Kidney (tissue), 14 donors: ENCODE results near the gene IRF1. TPM values are rescaled to one million over a fixed set of nuclear protein-coding genes. Genes with fewer than 3 reads are reported as not detected.

Experiments
- DNase-seq, 5 donors: peaks; one replicate each; pipeline ENCODE4 v3.0.0-alpha.2; 2013 to 2020
- FAIRE-seq: peaks from 2 replicates; lab custom pipeline; 2012; peaks lifted over from hg19 to GRCh38; lab: Jason Lieb, UNC
- H3K27ac ChIP-seq, 2 donors: one replicate each; pipeline ENCODE4 v1.7.0; 2013; ENCODE audit warnings: low read depth in 2 of 2, low read length in 2 of 2, inconsistent platforms in 1 of 2
- H3K27me3 ChIP-seq: one replicate; pipeline ENCODE4 v1.7.1; 2013; ENCODE audit warnings: low read length, inconsistent platforms; ENCODE audit not compliant: control insufficient read depth, insufficient read depth
- H3K36me3 ChIP-seq, 3 donors: one replicate each; pipeline versions ENCODE4 v1.7.0 to v1.7.1; 2013; ENCODE audit warnings: low read length in 3 of 3, control low read depth in 1 of 3, inconsistent platforms in 1 of 3; ENCODE audit not compliant: insufficient read depth in 3 of 3, control insufficient read depth in 2 of 3
- H3K4me1 ChIP-seq, 3 donors: one replicate each; pipeline versions ENCODE4 v1.7.0 to v1.7.1; 2013; ENCODE audit warnings: low read length in 3 of 3, inconsistent platforms in 1 of 3, low read depth in 1 of 3; ENCODE audit not compliant: control insufficient read depth in 2 of 3, insufficient read depth in 2 of 3
- H3K4me3 ChIP-seq, 3 donors: one replicate each; pipeline versions ENCODE4 v1.7.0 to v1.8.1; 2013; ENCODE audit warnings: low read length in 3 of 3, control low read depth in 1 of 3, inconsistent platforms in 1 of 3
- H3K9ac ChIP-seq, 3 donors: one replicate each; pipeline versions ENCODE4 v1.7.0 to v1.7.1; 2013; ENCODE audit warnings: low read length in 3 of 3, control low read depth in 1 of 3, inconsistent platforms in 1 of 3
- H3K9me3 ChIP-seq, 3 donors: one replicate each; pipeline versions ENCODE4 v1.7.0 to v1.7.1; 2013; ENCODE audit warnings: low read length in 3 of 3, control low read depth in 1 of 3, inconsistent platforms in 1 of 3; ENCODE audit not compliant: control insufficient read depth in 2 of 3, insufficient read depth in 1 of 3
- CTCF ChIP-seq: IDR thresholded peaks from 3 replicates; pipeline ENCODE4 v1.5.1; 2012; ENCODE audit warnings: mild to moderate bottlenecking, moderate library complexity, borderline replicate concordance; ENCODE audit not compliant: insufficient read depth; ENCODE audit errors: extremely low read depth
- intact Hi-C: fragments of 100-400 bp; cut with DNase I; formaldehyde crosslinking; loops from one replicate; pipeline ENCODE4 v1.11.1; 2022
- polyA plus RNA-seq: library from polyadenylated mRNA; stranded (reverse); fragments of 350-450 nt; fragmentation: Illumina TruSeq; extraction: RNeasy Lipid Tissue Mini Kit (QIAGEN cat#74804); gene quantifications from one replicate; pipeline ENCODE4 v1.2.3, GENCODE V29; 2014; ENCODE audit warnings: low read depth, low replicate concordance; ENCODE audit not compliant: insufficient read depth
- total RNA-seq: library from RNA; stranded (reverse); fragmentation: NEBNext Ultra II Directional; extraction: Animal tissue kit (Norgen Biotek cat#: 25700); gene quantifications from one replicate; pipeline ENCODE4 v1.2.1, GENCODE V29; 2021
- donor health status: control.
- donor health status: control.
- donor health status: control.
- donor health status: control.
- donor health status: control.
- donor health status: DM: yes; HTN: yes; CAD: no.
- donor health status: Normal renal cell carcinoma (clear cell type).

IRF1 gene
- total and polyA plus RNA-seq, 2 donors from 2014 or later = 20.5 to 55.6 TPM

GRCh38 chr5:132471151-132471907, 19.2 kb downstream of the IRF1 start:
- Histone ChIP-seq H3K4me1 (peaks cover 0 to 36% (median 24%) of the 10 kb centered on the region in 3 donors), H3K9me3 (no peaks in the 10 kb centered on the region), H3K9ac (no peak overlapping the region), H3K27me3 (no peaks in the 10 kb centered on the region), H3K36me3 (no peaks in the 10 kb centered on the region), H3K4me3 (no peak overlapping the region), H3K27ac (no peak overlapping the region)
- FAIRE-seq (no peak), DNase-seq (peak in 1 of 5 donors; percentile 6)
- no peak for TF ChIP-seq CTCF
- intact Hi-C loops = no loop called here

GRCh38 chr5:132470596-132470995, 20.0 kb downstream of the IRF1 start:
- H3K27me3 ChIP-seq = no peaks in the 10 kb centered on the region
- no peak overlapping the region for H3K27ac ChIP-seq
- H3K36me3 ChIP-seq = no peaks in the 10 kb centered on the region
- intact Hi-C loops = no loop called here
- no peak overlapping the region for H3K9ac ChIP-seq
- DNase-seq = peak in 1 of 5 donors; percentile 64
- no peak for TF ChIP-seq CTCF
- H3K9me3 ChIP-seq = no peaks in the 10 kb centered on the region
- no peak overlapping the region for H3K4me3 ChIP-seq
- H3K4me1 ChIP-seq = peaks cover 0 to 37% (median 23%) of the 10 kb centered on the region in 3 donors
- FAIRE-seq = no peak

- no peaks in the 10 kb centered on the region for H3K36me3 ChIP-seq
- no peak overlapping the region for H3K4me3 ChIP-seq
- H3K9ac ChIP-seq = no peak overlapping the region
- H3K27me3 ChIP-seq = no peaks in the 10 kb centered on the region
- no peaks in the 10 kb centered on the region for H3K9me3 ChIP-seq
- FAIRE-seq (no peak), DNase-seq (peak in 2 of 5 donors; percentile 42 to 86)
- peaks cover 0 to 35% (median 26%) of the 10 kb centered on the region in 3 donors for H3K4me1 ChIP-seq
- H3K27ac ChIP-seq = no peak overlapping the region
- no peak for TF ChIP-seq CTCF
- intact Hi-C loops = no loop called here
Observed at GRCh38 chr5:132470010-132470392, 20.6 kb downstream of the IRF1 start.
